Measurements from ENCODE around the gene CROCC.

CROCC gene

DNA sequence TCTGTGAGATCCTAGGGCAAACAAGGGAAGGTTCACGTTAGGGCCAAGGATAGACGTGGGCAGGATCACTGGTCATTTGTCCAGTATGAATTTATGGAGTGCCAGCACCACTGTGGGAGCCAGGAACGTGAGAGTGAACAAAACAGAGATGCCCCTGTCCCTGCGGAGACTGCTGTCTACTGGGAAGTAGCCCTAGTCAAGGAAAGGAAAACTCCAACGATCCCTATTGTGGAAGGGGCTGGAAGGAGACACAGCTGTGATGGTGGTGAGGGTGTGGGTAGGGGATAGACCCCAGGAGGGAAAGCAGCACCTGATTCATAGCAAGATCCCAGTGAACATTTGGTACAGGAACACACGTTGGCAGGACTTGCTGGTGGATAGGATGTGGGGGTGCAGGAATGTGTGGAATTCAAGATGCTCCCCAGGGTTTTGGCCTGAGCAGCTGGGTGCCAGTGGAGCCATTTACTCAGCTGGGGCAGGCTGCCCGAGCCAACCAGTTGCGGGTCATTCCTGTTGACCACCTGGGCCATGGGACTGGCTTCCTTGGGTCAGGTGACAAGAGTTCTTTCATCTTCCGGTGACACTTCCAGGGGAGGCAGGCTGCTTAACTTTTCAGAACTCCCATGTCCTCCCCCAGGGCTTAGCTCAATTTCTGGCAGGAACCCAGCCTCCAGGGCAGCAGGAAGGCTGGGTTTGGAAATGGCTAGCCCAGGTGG, 91.2 kb downstream of the CROCC start:
- no peak for DNase-seq (ENCODE audit: low read depth in 2 of 2)

- no peak for DNase-seq (ENCODE audit: low read depth in 2 of 2)
These were observed 92.0 kb downstream of the CROCC start for GRCh38 chr1:17013491-17014320.

DNA sequence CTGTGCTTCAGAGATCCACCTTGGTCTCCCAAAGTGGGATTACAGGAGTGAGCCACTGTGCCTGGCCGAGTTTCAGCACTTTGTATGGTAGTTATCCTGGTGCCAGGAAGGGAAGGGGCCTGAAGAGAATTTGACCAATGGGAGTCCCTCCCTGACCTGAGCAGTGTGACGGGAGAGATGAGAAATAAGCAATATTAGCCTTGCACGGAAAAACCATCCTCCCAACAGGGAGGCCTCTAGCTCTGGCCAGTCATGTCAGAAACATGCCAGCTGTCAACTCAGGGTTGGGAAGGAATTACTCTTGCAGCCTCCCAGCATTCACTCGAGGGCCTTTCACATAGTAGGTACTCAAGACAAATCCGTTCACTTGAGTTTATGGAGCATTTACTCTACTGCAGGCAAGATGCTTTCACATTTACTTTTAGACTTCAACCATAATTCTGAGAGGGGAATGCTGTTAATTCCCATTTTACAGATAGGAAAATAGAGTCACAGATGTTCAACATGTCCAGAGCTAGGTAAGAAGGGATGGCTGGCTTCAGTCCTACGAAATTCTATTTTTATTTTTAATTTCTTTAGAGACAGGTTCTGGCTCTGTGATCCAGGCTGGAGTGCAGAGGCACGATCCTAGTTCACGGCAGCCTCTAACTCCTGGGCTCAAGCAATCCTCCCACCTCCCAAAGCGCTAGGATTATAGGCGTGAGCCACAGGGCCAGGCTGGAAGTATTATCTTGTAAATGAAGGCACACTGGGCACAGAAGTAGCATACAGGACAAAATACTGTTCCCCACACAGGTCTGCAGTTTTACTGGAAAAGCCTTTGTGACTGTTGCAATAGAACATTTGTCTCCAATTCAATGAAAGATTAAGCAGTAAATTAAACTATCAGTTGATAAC, 93.2 kb downstream of the CROCC start:
- no peak for DNase-seq (ENCODE audit: low read depth in 2 of 2)

- no peak for DNase-seq (ENCODE audit: low read depth in 2 of 2)
These were observed 94.6 kb downstream of the CROCC start for GRCh38 chr1:17016317-17016661.

GRCh38 chr1:17017435-17017834, 95.7 kb downstream of the CROCC start:
- no peak for DNase-seq (ENCODE audit: low read depth in 2 of 2)

- DNase-seq (ENCODE audit: low read depth in 2 of 2): no peak
These were observed 97.1 kb downstream of the CROCC start for GRCh38 chr1:17018849-17019248.

GRCh38 chr1:17020502-17020901, 98.8 kb downstream of the CROCC start:
- DNase-seq (ENCODE audit: low read depth in 2 of 2): no peak

DNA sequence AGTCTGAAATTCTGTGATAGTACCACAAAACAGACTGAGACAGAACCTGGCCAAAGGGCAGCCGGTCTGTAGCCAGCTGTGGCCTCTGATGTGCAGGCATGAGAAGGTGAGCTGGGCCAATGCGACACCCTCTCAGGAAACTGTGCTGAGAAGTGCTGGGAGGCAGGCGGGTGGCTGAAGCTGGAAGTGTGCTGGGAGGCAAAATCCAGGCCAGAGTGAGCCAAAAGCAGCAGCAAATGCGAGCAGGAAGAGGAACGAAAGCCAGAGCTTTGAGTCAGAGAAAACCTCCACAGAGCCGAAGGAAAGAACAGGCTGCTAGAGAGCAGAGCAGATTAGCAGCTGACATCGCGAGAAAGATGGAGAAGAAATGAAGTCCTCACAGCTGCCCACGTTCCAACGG, 100.2 kb downstream of the CROCC start:
- DNase-seq (ENCODE audit: low read depth in 2 of 2): no peak

Measured in stimulated activated CD8-positive, alpha-beta memory T cell treated with anti-CD3 and anti-CD28 coated beads, Interleukin-15, amount 100 ng/mL, for 4 hours (primary cell).